Subcutaneous adipose tissue (tissue), 4 donors: Measurements from ENCODE around the gene ADGRL3. TPM values are rescaled to one million over a fixed set of nuclear protein-coding genes. Genes with fewer than 3 reads are reported as not detected.

Experiments
- total RNA-seq, 4 donors: library from RNA; depleted of rRNA; stranded (reverse); fragments of >200 nt; gene quantifications; one replicate each; pipeline ENCODE4 v1.1.0, GENCODE V29; 2016
- TF ChIP-seq, protein P1 (sequence below): fragments of 450-650 bp; IDR thresholded peaks from one replicate; pipeline ENCODE4 v1.5.1; 2016; ENCODE audit warnings: low read depth, mild to moderate bottlenecking, control low read depth, antibody characterized with exemption, moderate library complexity

The ADGRL3 gene
- 10 to 100 TPM in 1 of 4 donors, 1 to 10 TPM in 3; 6.3 to 12.2 (median 9.2) TPM for total RNA-seq

DNA sequence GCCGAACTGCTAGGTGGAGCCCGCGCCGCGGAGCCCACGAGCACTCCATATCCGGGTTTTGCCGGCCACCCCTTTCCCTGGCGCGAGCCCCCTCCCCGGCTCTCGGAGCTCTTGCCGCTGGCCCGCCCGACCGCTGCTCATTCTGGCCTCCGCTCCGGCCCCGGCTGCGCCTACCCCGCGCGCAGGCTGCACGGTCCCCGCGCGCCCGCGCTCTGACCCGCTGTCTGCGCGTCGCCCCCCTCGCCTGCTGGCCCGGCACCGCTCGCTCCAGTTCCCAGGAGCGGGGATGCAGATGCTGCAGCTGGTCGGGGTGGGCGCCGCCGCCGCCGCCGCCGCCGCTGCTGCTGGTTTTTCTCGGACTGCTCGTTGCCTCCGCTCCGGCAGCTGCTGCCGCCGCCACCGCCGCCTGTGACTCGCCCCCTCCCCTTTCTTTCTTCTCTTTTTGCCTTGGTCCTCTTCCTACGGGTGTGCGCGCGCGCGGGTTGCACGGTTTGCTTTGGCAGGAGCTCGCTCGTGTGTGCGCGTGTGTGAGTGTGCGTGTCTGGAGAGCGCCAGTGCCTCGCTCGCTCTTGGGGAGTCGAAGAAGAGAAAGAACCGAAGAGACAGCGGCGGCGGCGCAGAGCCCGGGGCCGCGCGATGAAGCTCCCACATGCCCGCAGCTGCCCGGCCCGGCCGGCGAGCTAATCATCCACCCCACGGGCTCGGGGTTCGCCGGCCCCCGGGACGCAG lies at the start of gene ADGRL3:
Gene ADGRL3, plus strand, starts transcription at position 140 of the 729 bp plus-strand sequence.
- TF ChIP-seq, protein P1, sequence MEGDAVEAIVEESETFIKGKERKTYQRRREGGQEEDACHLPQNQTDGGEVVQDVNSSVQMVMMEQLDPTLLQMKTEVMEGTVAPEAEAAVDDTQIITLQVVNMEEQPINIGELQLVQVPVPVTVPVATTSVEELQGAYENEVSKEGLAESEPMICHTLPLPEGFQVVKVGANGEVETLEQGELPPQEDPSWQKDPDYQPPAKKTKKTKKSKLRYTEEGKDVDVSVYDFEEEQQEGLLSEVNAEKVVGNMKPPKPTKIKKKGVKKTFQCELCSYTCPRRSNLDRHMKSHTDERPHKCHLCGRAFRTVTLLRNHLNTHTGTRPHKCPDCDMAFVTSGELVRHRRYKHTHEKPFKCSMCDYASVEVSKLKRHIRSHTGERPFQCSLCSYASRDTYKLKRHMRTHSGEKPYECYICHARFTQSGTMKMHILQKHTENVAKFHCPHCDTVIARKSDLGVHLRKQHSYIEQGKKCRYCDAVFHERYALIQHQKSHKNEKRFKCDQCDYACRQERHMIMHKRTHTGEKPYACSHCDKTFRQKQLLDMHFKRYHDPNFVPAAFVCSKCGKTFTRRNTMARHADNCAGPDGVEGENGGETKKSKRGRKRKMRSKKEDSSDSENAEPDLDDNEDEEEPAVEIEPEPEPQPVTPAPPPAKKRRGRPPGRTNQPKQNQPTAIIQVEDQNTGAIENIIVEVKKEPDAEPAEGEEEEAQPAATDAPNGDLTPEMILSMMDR: no peak

DNA sequence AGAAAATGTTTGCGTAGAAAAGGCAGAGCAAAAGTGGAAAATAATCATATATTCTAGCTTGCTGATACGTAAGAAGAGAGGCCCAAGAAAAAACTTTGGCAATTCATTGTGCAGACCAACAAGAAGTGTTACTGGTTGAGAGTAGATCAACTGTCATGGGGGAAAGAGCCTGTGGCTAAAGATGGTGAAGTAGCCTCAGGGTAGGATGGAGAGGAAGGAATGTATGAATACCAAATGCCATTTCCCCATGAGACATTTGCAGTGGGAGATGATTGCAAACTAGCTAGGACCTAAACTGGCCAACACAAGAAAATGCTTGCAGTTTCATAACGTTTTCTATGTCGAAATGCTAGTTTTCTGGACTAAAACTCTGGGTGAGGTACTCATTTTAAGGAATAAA lies 47.7 kb upstream of the ADGRL3 start:
- TF ChIP-seq, protein P1: no peak

DNA sequence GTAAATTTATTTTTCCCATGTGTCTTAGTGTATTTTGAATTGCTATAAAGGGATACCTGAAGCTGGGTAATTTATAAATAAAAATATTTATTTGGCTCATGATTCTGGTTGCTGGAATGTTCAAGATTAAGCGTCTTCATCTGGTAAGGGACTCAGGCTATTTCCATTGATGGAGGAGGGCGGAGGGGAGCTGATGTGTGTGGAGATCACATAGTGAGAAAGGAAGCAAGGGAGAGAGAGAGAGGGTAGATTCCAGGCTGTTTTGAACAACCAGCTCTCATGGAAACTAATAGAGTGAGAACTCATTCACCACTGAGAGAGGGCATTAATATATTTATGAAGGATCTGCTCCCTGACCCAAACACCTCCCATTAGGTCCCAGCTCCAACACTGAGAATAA lies 39.6 kb upstream of the ADGRL3 start:
- TF ChIP-seq, protein P1: no peak

DNA sequence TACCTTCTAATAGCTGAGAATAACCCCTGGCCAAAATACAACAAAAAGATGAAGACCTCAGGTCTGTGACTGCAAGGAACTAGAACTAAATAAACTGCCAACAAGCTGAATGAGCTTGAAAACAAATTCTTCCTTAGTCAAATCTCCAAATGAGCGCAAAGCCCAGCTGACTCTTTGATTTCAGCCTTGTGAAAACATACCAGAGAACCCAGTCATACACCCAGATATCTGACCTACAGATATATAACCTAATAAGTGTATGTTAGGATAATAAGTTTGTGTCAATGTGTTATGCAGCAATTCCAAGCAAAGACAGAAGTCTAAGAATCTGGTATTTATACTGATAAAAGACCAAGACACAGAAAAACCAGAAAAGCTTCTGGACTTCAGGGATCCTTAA lies 38.0 kb upstream of the ADGRL3 start:
- TF ChIP-seq, protein P1: no peak

DNA sequence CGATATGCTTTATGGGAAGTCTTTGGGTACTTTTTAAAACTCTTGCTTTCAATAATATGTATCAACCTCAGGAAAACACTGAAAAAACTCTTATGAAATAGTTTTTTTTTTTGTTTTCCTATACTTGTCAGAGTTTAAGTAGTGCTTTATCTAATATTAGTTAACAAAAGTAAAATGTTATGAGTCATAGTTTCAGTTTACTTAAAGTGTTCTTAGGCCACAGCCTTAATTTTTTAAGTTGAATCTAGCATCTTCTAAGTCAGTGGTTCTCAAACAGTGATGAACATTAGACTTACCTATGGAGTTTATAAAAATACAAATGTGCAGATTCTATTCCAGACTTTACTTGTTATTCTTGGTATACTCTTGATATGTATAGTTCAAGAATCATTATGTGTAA lies 26.3 kb upstream of the ADGRL3 start:
- TF ChIP-seq, protein P1: no peak

DNA sequence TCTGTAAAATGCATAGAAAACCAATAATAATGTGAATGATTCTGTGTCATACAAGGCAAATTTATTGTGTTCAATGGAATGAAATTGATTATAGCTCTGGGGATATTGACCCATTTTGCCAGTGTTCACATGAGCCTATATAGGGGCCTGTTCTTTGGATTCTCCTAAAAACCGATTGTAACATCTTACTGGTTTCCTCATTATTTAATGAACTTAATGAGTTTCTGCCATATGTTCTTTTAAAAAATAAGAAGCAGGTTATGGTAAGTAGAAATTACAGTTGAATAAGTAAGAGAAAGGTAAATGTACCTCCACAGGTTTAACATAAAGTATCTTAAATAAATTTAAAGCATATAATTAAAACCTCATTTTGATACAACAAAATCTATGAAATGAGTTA lies 24.6 kb upstream of the ADGRL3 start:
- TF ChIP-seq, protein P1: no peak

DNA sequence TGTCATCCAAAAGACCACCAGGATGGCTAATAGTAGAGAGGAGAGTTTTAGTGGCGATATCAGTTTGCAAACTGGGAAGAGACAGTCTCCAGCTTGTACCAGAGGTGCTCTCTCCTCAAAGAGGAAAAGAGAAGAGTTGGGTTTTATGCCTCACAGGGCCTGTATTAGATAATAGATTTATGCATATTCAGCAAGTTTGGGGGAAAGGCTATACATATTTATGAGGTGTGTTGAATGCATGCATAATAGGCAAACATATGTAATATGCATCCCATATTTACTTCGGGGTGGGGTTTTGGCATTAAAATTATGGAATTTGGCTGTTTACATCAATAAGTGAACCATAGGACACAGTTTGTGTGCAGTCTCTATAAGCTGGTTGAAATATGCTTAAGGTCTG lies 22.8 kb upstream of the ADGRL3 start:
- TF ChIP-seq, protein P1: no peak
